ENCODE data around the gene RPIA.

DNA sequence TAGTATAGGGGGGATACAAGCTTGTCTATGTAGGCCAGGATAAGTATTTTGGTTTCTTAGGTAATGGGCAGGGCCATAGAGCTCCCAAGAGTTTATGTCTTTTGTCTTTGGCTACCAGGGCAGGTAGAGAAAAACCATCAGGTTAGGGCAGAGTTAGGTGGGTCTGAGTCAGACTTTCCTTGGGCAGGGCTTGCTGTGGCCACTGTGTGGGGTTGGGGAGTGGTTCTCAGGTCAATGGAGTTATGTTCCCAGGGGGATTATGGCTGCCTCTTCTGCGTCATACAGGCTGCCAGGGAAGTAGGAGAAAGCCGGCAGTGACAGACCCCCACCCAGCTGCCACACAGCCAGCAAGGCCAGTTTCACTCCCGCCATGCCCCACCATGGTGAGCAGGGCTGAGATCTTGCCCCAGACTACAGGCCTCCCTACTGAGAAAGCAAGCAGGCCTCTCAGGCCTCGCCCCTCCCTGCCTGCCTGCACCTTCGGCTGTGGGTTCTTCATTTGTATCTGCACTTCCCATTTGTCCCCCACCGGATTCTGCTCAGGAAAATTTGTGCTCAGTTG lies 55.5 kb downstream of the RPIA start:
- TF ChIP-seq CTCF (conservative IDR thresholded peaks at IDR 0.05; ENCODE audit: low read depth, low read length) (no peak), EZH2 (IDR thresholded peaks at IDR 0.05; ENCODE audit: low read length, unreplicated experiment) (no peak), EZH2phosphoT487 (IDR thresholded peaks at IDR 0.05; ENCODE audit: borderline replicate concordance, low read length) (no peak)

Data from PC-3 (cell line).